GM06990 (cell line): ENCODE results near the gene RPN1.

Source experiments
- DNase-seq: peaks from one replicate; pipeline ENCODE4 v3.0.0-alpha.2; 2011; ENCODE audit not compliant: insufficient read length; ENCODE audit errors: extremely low read depth
- H3K27me3 ChIP-seq: replicated peaks from 2 replicates; pipeline ENCODE4 v1.6.0; 2011; ENCODE audit warnings: low read length; ENCODE audit not compliant: control insufficient read depth, insufficient read depth
- H3K36me3 ChIP-seq: 2 replicates; pipeline ENCODE4 v1.5.1; 2011; ENCODE audit warnings: low read length; ENCODE audit not compliant: control insufficient read depth, insufficient read depth
- H3K4me3 ChIP-seq: replicated peaks from 2 replicates; pipeline ENCODE4 v1.5.1; 2011; ENCODE audit warnings: low read depth, mild to moderate bottlenecking, control low read depth, low read length
- CTCF ChIP-seq: IDR thresholded peaks from 2 replicates; pipeline ENCODE4 v1.5.1; 2011; ENCODE audit warnings: low read length, control low read depth, mild to moderate bottlenecking, inconsistent platforms; ENCODE audit not compliant: insufficient read depth, poor library complexity, severe bottlenecking

RPN1 gene

GRCh38 chr3:128572013-128572412 is 78.6 kb downstream of the RPN1 start:
- no peak overlapping the region for H3K4me3 ChIP-seq
- no peaks in the 10 kb centered on the region for H3K36me3 ChIP-seq
- no peaks in the 10 kb centered on the region; the same call in none of the 2 replicates for H3K27me3 ChIP-seq
- TF ChIP-seq CTCF: no peak
- DNase-seq: no peak
